GM12878 (cell line): ENCODE data around the gene SLC25A29. TPM values are rescaled to one million over a fixed set of nuclear protein-coding genes. Genes with fewer than 3 reads are reported as not detected.

Experiments
- ATAC-seq: fragments of 200-7000 bp; cut with Tn5 transposase; 3 replicates; pipeline ENCODE4 v1.9.1; 2020; ENCODE audit warnings: mild to moderate bottlenecking, moderate library complexity
- BruUV-seq: library from RNA; stranded (reverse); fragments of 400-500 nt; replicated peaks from 2 replicates; lab custom pipeline; 2021; lab: Mats Ljungman, UMichigan
- CTCF ChIA-PET: fragments of 300-600 bp; sonication (Branson Sonifier 250); formaldehyde crosslinking; extraction: SDS; loops from one replicate; lab custom pipeline; 2021; ENCODE audit warnings: inconsistent platforms; lab: Yijun Ruan, JAX
- POLR2A ChIA-PET: fragments of 350-600 bp; formaldehyde crosslinking; extraction: SDS; loops from one replicate; lab custom pipeline; 2021; ENCODE audit warnings: inconsistent platforms; lab: Charles Lee
- RAD21 ChIA-PET: fragments of 300-600 bp; sonication (Branson Sonifier 250); formaldehyde crosslinking; loops from one replicate; lab custom pipeline; 2023; ENCODE audit warnings: antibody characterized with exemption; ENCODE audit not compliant: unreplicated experiment; lab: Charles Lee
- SMC1A ChIA-PET: fragments of 300-600 bp; sonication (Branson Sonifier 250); formaldehyde crosslinking; loops from one replicate; lab custom pipeline; 2023; ENCODE audit not compliant: unreplicated experiment, uncharacterized antibody; lab: Charles Lee
- DNase-seq: peaks from one replicate; pipeline ENCODE4 v3.0.0-alpha.2; 2011; ENCODE audit warnings: low read depth, low spot score
- FAIRE-seq: peaks from 3 replicates; lab custom pipeline; 2011; peaks lifted over from hg19 to GRCh38; lab: Jason Lieb, UNC
- H2AFZ ChIP-seq: 2 replicates; pipeline ENCODE4 v1.6.0; 2011; ENCODE audit warnings: low read depth, low read length, control low read depth; ENCODE audit not compliant: control insufficient read depth
- H3K27ac ChIP-seq: 2 replicates; pipeline ENCODE4 v1.5.1; 2011; ENCODE audit warnings: control low read depth; ENCODE audit not compliant: control insufficient read depth, insufficient read depth
- H3K27me3 ChIP-seq, 2 experiments: replicated peaks in 1 of 2; 2 replicates each; pipeline versions ENCODE4 v1.6.0 to v1.6.1; 2011; ENCODE audit warnings: low read length in 1 of 2; ENCODE audit not compliant: control insufficient read depth in 2 of 2, insufficient read depth in 2 of 2
- H3K36me3 ChIP-seq, 2 experiments: 2 replicates each; pipeline ENCODE4 v1.5.1; 2011; ENCODE audit warnings: low read length in 1 of 2; ENCODE audit not compliant: control insufficient read depth in 2 of 2, insufficient read depth in 2 of 2
- H3K4me1 ChIP-seq: 2 replicates; pipeline ENCODE4 v1.6.1; 2011; ENCODE audit warnings: mild to moderate bottlenecking, low read length, moderate library complexity, mixed read lengths; ENCODE audit not compliant: control insufficient read depth, insufficient read depth
- H3K4me2 ChIP-seq: 2 replicates; pipeline ENCODE4 v1.6.0; 2011; ENCODE audit warnings: control low read depth; ENCODE audit not compliant: control insufficient read depth, insufficient read depth
- H3K4me3 ChIP-seq: fragments of 200-600 bp; sonication (generic); 2 replicates; pipeline ENCODE4 v1.5.1; 2016
- H3K79me2 ChIP-seq: 2 replicates; pipeline ENCODE4 v1.6.0; 2011; ENCODE audit warnings: low read length; ENCODE audit not compliant: control insufficient read depth, insufficient read depth
- H3K9ac ChIP-seq: 2 replicates; pipeline ENCODE4 v1.8.0; 2011; ENCODE audit warnings: low read length, control low read depth, mixed read lengths; ENCODE audit not compliant: control insufficient read depth, insufficient read depth
- H3K9me3 ChIP-seq: replicated peaks from 3 replicates; pipeline ENCODE4 v1.5.1; 2011; ENCODE audit warnings: mild to moderate bottlenecking, low read length; ENCODE audit not compliant: control insufficient read depth, insufficient read depth
- H4K20me1 ChIP-seq: 2 replicates; pipeline ENCODE4 v1.6.0; 2011; ENCODE audit not compliant: control insufficient read depth, insufficient read depth
- BCL3 ChIP-seq: IDR thresholded peaks from 2 replicates; pipeline ENCODE4 v1.6.1; 2011; ENCODE audit warnings: borderline replicate concordance, low read depth, mild to moderate bottlenecking, moderate library complexity, low read length; ENCODE audit not compliant: insufficient read depth, poor library complexity, severe bottlenecking
- CBX5 ChIP-seq: sonication (generic); IDR thresholded peaks from 2 replicates; pipeline ENCODE4 v1.6.1; 2016; ENCODE audit warnings: low read depth, moderate library complexity, mild to moderate bottlenecking, inconsistent platforms
- CEBPB ChIP-seq, 2 experiments: fragments of 150-350 bp in 1 of 2; IDR thresholded peaks; 2 replicates each; pipeline ENCODE4 v1.6.1; 2012 to 2014; ENCODE audit warnings: low read depth in 2 of 2, low read length in 2 of 2, borderline replicate concordance in 1 of 2, inconsistent platforms in 1 of 2
- EGR1 ChIP-seq, 2 experiments: IDR thresholded peaks; 1 replicate in 1 of 2; 2 replicates in 1 of 2; pipeline ENCODE4 v1.6.1; 2011 to 2012; ENCODE audit warnings: low read depth in 2 of 2, low read length in 2 of 2, borderline replicate concordance in 1 of 2, mild to moderate bottlenecking in 1 of 2, moderate library complexity in 1 of 2
- IKZF1 ChIP-seq: fragments of 450-650 bp; conservative IDR thresholded peaks from 2 replicates; pipeline ENCODE4 v1.6.1; 2017; ENCODE audit warnings: antibody characterized with exemption, mild to moderate bottlenecking
- IRF5 ChIP-seq: fragments of 450-650 bp; IDR thresholded peaks from 2 replicates; pipeline ENCODE4 v1.6.1; 2017; ENCODE audit warnings: borderline replicate concordance
- NFIC ChIP-seq: IDR thresholded peaks from 2 replicates; pipeline ENCODE4 v1.6.1; 2012; ENCODE audit warnings: low read depth, mild to moderate bottlenecking, inconsistent platforms, low read length, moderate library complexity
- SKIL ChIP-seq: fragments of 450-650 bp; IDR thresholded peaks from 2 replicates; pipeline ENCODE4 v1.6.1; 2017; ENCODE audit warnings: mild to moderate bottlenecking, low read depth, inconsistent platforms; ENCODE audit not compliant: poor library complexity, severe bottlenecking
- WGBS: methylation state at CpG from one replicate; pipeline ENCODE4 v1.1.6; 2016; ENCODE audit warnings: low lambda C conversion rate; ENCODE audit not compliant: insufficient replicate concordance, insufficient coverage; ENCODE audit errors: missing lambda C conversion rate; 5-methylcytosine and 5-hydroxymethylcytosine counted together
- in situ Hi-C: fragments of 300-500 bp; cut with MboI; formaldehyde crosslinking; loops from 9 replicates; pipeline ENCODE4 v1.14.3; 2018; ENCODE audit warnings: mixed read lengths
- intact Hi-C: fragments of 100-400 bp; cut with micrococcal nuclease; formaldehyde crosslinking; loops from one replicate; pipeline ENCODE4 v1.14.2; 2022; ENCODE audit not compliant: unreplicated experiment
- polyA plus RNA-seq, 11 experiments: library from polyadenylated mRNA; depleted of rRNA in 4 of 11; unstranded in 6 of 11; stranded (reverse) in 5 of 11; fragments of >200 nt; fragmentation: Nextera tagmentation in 4 of 11; fragmentation: Illumina TruSeq in 1 of 11; extraction: Ambion mirVana in 4 of 11; extraction: Trizol in 1 of 11; gene quantifications; 1 replicate in 1 of 11; 2 replicates in 10 of 11; pipeline versions ENCODE4 v1.2.1 to v1.2.3, GENCODE V29; 2011 to 2016; ENCODE audit warnings: inconsistent platforms in 2 of 11, missing spikeins in 2 of 11, low read depth in 1 of 11
- total RNA-seq, 4 experiments: library from RNA; depleted of rRNA in 3 of 4; stranded (reverse); fragments of >200 nt in 3 of 4; fragmentation: Illumina TruSeq in 1 of 4; extraction: Trizol in 1 of 4; gene quantifications; 2 replicates each; pipeline versions ENCODE4 v1.2.1 to v1.2.3, GENCODE V29; 2013 to 2021

Gene SLC25A29
- total and polyA plus RNA-seq, 10 of the 15 experiments (the other 5 are each of a cell fraction or from before 2014, with no cell fraction given), result 0.42 to 13.3 (median 4.0) TPM; not detected in 1

GRCh38 chr14:100252684-100253083, 53.6 kb downstream of the SLC25A29 start (continued):
- TF ChIP-seq CEBPB (IDR thresholded peaks at IDR 0.05; ENCODE audit: borderline replicate concordance in 1 of 2, low read depth in 2 of 2, low read length in 2 of 2) (no peak), CBX5 (no peak), IRF5 (no peak), EGR1 (IDR thresholded peaks at IDR 0.05; ENCODE audit: borderline replicate concordance in 1 of 2, low read depth in 2 of 2, low read length in 2 of 2) (no peak), SKIL (no peak)
- TF ChIP-seq, all 136 proteins: peak for 0

- H3K4me3 ChIP-seq, result no peak overlapping the region
- 58% methylated on average over 2 of the region's 2 CpGs for WGBS
These were observed 55.3 kb downstream of the SLC25A29 start for GRCh38 chr14:100250732-100251465.

More at GRCh38 chr14:100250732-100251465, 55.3 kb downstream of the SLC25A29 start:
- no TSS peak for BruUV-seq
- FAIRE-seq (no peak), ATAC-seq (no peak; the same call in 2 of the 3 replicates), DNase-seq (no peak)
- peaks cover 20% of the 10 kb centered on the region for H4K20me1 ChIP-seq
- H2AFZ ChIP-seq, result no peak overlapping the region
- H3K9ac ChIP-seq, result no peak overlapping the region
- H3K4me2 ChIP-seq, result no peak overlapping the region
- POLR2A ChIA-PET, result no interaction called here
- SMC1A ChIA-PET, result interaction anchor here (0.9 to 1.8 kb wide), 2 partner anchors 9 to 179 kb away, joined by 3 to 7 read pairs; no protein-coding TSS in a partner anchor
- no peak overlapping the region for H3K27ac ChIP-seq
- H3K27me3 ChIP-seq, result no peaks in the 10 kb centered on the region
- peaks cover 89% of the 10 kb centered on the region for H3K79me2 ChIP-seq
- no peaks in the 10 kb centered on the region for H3K9me3 ChIP-seq
- CTCF ChIA-PET, result interaction anchor here (0.6 to 1.1 kb wide), 4 partner anchors 9 to 126 kb away, joined by 4 to 5 read pairs (median 5); no protein-coding TSS in a partner anchor
- peaks cover 0 to 2% of the 10 kb centered on the region in 2 experiments; a peak in 2 of 4 replicates for H3K36me3 ChIP-seq
- TF ChIP-seq BCL3 (no peak), NFIC (no peak), IKZF1 (0 out of 2 replicates have a peak, but pooled peaks have one; percentile 15)
- intact Hi-C loops (no loop called here), in situ Hi-C loops (no loop called here)
- RAD21 ChIA-PET, result interaction anchor here (0.6 to 1.1 kb wide), 2 partner anchors 9 to 114 kb away, joined by 3 to 4 read pairs; no protein-coding TSS in a partner anchor
- H3K4me1 ChIP-seq, result peaks cover 15% of the 10 kb centered on the region
